Glomerular endothelial cell (primary cell): ENCODE data around the gene SPDYE1. TPM values are rescaled to one million over a fixed set of nuclear protein-coding genes. Genes with fewer than 3 reads are reported as not detected.
"Not testable (repeated sequence)": the region's sequence is repeated elsewhere in the genome, so short reads cannot be mapped to it uniquely, and the experiment has no call there.

ENCODE experiments used
- DNase-seq: peaks from one replicate; pipeline ENCODE4 v3.0.0-alpha.2; 2011; ENCODE audit warnings: low read depth, low spot score; ENCODE audit errors: extremely low read depth
- total RNA-seq: library from RNA; depleted of rRNA; stranded (reverse); fragments of >200 nt; gene quantifications from 2 replicates; pipeline ENCODE4 v1.2.3, GENCODE V29; 2015

The SPDYE1 gene, protein sequence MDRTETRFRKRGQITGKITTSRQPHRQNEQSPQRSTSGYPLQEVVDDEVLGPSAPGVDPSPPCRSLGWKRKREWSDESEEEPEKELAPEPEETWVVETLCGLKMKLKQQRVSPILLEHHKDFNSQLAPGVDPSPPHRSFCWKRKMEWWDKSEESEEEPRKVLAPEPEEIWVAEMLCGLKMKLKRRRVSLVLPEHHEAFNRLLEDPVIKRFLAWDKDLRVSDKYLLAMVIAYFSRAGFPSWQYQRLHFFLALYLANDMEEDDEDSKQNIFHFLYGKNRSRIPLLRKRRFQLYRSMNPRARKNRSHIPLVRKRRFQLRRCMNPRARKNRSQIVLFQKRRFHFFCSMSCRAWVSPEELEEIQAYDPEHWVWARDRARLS
- not detected in 2 replicates for total RNA-seq

DNA sequence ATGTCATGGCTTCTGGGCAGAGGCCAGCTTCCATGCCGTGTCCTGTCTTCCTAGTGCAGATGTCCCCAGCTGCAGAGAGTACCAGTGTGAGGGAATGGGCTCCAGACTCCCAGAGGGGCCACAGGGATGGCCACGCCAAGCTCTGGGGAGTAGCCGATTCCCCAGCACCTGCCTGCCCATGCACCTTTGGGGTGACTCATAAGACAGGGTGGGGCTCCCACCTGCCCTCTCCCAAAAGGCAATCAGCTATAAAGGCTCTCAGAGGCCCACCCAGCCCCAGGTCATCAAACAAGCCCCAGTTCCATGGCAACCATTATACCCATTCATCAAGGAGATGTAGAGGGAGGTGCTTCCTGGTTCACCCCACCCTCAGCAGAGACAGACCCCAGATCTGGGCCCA is at the start of gene SPDYE1:
Gene SPDYE1 (plus strand): TSS at position 366 of the 400 bp plus-strand sequence. CDS start 2,053 bp downstream, outside the sequence.
- not testable (repeated sequence) for DNase-seq

DNA sequence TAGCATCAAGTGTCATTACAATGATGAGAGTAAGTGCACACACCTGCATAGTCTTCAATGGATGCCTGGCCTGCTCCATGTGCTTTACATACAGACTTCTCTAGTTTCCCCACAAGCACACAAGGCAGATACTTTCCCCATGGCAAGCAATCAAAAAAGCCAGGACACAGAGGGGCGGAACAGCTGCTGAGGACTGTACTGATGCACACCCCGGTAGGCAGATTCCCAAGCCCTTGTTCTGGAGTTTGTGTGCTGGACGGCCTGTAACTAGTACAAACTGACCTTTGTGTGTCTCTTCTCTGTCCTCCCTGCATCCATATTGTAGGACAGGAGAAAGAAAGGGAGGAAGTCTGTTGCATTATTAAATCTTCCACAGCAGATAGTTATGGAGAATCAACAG is 45.7 kb upstream of the SPDYE1 start:
- DNase-seq: no peak

DNA sequence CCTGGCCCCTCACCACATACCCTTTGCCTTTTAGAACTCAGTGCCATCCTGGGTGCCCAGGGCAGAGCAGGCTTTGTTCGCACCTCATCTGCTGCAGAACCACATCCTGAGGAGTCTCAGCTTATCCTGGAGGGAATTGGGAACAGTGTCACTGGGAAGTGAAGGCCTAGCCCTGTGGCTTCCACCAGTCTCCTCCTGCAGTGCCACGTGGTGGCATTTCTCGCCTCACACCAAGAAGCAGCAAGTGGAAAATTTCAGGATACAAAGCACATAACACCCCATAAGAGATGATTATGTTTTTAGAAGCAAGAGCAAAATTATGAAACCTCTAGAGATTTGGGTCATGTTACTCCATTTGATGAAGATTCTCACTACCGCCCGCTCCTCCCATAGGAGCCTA is 44.6 kb upstream of the SPDYE1 start:
- no peak for DNase-seq

DNA sequence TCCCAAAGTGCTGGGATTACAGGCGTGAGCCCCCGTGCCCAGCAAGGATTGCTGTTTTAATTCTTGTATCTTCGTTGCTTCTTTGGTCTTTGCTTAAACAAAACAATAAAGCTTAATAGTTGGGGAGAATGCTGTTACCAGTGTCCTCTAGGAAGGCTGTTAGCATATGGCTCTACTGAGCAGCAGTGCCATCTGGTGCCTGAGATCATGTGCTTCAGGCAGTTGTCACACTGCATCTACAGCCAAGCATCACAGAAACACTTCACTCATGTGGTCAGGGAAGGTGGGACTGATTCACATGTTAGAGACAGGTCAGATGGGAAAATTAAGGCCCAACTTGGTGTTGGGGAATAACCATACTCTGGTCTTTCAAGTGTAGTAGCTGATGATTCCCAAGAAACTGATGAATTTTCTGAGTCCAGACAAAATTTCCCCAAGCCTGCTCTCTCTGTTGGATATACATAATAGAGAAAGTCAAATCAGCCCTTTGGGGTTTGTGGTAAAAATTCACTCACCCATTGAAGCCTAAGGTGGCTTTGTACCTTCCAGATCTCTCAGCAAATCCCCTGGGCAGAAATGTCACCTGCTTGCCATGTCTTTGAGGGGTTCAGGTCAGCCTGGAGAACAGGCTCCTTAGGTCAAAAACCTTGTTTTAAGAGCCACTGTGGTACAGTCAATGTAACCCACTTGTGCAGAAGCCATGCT is 43.0 kb upstream of the SPDYE1 start:
- DNase-seq: no peak

DNA sequence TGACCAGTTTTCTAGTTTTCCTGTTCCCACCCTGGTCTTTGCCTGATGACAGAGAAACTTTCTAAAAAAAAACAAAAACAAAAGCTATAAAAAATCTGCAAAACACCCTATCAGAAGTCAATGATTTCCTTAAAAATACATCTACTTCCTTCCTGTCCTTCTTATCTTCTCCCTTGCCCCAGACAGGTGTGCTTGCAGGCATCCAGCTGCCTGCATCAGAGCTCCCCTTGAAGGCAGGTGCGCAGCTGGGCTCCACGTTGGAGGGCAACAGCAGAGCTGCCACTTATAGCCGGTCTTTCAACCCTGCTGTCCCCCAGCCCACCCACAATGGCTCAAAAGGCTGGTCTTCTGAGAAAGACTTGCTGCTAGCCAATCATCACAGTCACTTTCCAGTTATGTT is 41.7 kb upstream of the SPDYE1 start:
- no peak for DNase-seq

DNA sequence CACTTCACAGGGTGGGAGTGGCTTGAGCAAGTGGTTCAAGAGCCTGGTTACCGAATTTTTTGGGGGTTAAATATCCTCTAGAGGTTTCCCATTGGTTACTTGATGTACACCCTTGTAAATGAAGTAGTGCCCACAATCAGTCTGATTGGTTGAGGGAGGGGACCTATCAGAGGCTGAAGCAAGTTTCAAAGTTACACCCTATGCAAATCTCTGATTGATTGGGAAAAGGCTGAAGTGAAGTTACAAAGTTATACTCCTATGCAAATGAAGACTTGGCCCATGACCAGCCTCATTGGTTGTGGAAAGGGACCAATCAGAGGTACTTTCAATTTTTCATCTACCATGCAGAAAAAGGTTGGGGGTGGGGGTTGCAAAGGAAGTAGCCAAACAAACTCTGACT is 36.8 kb upstream of the SPDYE1 start:
- no peak for DNase-seq

DNA sequence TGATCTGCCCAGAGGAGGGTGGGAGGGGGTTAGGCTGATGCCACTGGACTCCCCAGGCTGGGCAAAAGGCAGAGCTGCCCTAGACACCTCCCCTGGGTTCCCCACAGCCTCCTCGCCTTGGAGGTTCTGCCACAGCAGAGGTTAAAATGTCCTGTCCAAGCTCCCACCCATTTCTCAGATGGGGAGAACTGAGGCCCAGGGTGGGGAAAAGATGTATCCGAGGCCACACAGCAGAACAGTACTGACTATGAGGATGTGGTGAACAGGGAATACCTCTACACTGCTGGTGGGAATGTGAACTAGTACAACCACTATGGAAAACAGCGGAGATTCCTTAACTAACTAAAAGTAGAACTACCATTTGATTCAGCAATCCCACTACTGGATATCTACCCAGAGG is 31.3 kb upstream of the SPDYE1 start:
- DNase-seq: not testable (repeated sequence)

DNA sequence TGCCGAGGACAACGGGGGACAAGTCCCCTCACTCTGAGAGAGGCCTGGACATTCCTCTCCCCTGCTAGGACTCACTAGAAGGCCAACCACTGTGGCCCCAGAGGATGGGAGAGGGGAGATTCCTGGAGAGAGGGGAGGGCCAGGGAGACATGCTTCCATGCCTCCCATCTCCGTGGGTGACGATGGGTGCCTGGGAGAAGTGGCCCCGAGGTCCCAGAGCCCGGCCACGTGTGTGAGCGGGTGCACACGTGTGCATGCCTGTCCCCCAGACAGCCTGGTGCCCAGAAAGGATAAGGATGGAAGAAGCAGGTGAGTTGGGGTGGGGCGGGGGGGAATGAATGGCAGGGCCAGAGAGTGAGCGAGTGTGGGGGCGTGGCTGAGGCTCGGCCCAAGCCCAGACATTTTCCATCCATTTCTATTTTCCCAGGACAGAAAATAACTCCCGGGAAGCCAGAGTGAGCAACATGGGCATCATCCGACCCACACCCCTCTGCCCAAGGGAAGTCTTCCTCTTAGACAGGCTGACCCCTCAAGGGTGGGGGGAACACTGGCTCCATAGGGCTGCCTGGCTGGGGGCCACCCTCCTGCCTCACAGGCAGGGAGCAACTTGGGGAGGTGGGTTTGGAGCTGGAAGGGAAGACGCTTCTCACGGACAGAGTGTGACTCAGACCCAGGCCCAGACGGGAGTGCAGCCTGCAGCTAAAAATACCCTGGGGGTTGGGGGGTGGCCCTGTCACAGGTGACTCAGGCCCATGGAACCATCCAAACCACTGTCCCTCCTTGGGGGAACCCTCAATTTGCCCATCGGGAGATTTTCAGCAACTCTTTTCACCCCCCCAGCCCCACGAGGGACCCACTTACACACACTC is 29.3 kb upstream of the SPDYE1 start:
- DNase-seq: not testable (repeated sequence)

DNA sequence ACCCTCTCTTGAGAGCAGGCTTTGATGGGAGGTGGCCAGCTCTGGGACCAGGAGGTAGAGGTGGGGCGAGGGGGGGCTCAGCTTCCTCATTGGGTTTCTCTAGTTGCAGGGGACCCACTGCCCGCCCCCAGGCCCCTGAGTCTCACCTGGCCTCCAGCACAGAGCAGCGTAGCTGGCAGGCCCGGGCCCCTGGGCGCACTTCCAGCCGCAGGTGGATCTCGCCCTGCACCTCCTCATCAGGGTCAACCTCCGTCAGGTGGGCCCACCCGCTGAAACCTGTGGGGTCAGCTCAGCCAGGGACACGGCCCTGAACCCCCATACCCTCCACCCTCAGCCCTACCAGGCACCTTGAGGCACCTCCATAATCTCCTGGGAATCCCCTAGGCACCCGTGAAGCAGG is 28.1 kb upstream of the SPDYE1 start:
- not testable (repeated sequence) for DNase-seq

DNA sequence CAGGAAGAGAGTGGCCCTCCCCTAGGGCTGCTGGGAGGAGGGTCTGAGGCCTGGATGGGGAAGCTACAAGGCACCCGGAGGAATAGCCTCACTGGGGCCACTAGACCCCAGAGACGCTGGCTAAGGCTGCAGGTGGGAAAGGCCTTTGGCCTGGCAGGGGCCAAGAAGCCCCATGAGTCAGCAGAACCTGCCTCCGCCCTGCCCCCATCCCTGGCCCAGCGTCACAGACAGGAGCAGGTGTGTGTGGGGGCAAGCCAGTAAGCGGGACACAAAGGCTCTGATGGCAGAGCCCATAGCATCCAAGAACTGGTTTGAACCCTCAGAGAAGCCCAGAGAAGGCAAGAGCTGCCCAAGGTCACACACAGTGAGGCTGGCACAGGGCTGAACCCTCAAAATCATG is 27.0 kb upstream of the SPDYE1 start:
- DNase-seq: not testable (repeated sequence)

DNA sequence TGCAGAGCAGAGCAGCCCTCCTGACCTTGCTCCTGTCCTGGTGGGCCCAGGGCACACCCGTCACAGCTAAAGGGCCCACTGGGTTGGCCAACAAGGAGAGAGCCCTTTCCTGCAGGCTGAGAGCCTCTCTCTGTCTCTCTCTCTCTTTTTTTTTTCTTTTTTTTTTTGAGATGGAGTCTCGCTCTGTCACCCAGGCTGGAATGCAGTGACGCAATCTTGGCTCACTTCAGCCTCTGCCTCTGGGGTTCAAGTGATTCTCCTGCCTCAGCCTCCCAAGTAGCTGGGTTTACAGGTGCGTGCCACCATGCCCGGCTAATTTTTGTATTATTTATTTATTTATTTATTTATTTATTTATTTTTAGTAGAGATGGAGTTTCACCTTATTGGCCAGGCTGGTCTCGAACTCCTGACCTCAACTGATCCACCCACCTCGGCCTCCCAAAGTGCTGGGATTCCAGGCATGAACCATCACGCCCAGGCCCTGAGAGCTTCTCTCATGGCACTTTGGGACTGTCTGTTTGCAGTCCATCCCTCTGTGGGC is 23.6 kb upstream of the SPDYE1 start:
- DNase-seq: not testable (repeated sequence)

DNA sequence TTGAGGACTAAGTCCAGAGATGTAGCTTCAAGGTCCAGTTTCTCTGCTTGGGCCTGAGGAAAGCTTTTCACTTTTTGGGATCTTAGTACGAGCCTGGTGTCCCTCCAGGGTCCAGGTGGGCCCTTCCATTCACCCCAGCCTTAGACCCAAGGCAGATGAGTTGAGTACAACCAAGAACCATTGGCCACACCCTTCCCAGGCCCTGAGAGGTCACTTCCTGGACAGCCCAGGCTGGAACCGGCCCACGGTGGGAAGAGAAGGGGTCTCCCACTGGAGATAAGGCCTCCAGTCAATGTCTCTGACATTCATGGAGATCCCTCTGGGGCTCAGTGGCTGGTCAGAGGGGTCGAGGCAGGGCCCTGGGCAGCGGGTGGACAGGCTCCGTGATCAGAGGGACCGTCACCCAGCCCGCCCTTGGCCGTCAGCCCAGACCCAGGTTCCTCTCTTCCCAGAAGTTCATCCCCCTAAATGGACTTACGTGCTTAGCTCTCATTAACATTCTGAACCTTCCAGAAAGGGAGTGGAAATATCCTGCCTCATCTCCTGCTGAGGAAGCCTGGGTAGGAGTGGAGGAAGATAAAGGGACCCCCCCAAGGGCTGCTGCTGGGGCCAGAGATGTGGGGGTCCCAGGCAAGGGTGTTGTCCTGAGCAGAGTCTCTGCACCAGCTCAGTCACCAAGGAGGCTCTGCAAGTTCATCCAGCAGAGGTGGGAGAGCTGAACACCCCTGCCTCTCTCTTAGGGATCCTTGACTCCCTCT is 22.8 kb upstream of the SPDYE1 start:
- not testable (repeated sequence) for DNase-seq

DNA sequence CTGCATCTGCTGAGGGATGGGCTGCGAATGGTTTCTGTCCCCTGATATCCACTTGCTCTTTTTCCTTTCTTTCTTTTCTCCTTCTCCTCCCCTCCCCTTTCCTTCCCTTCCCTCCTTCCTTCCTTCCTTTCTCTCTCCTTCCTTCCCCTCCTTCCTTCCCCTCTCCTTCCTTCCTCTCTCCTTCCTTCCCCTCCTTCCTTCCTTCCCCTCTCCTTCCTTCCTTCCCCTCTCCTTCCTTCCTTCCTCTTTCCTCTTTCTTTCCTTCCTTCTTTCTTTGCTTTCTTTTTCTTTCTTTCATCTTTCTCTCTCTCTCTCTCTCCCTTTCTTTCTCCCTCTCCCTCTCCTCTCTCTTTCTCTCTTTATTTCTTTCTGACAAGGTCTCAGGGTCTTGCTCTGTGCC is 20.2 kb upstream of the SPDYE1 start:
- no peak for DNase-seq

DNA sequence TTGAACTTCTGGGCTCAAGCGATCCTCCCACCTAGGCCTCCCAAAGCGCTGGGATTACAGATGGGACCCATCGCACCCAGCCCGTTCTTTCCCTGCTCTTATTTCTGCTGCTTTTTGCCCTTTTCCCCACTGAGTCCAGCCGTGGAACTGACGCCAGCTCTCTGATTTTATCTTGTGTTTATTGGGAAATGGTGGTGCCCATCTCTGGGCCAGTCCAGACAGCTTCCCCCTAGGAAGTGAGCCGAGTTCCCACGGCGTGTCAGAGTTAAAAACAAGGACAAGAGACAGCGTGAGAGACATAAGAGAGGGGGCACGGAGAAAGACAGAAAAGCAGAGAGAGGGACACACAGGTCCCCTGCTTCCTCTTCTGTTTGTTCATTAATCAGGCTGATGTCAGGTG is 19.6 kb upstream of the SPDYE1 start:
- not testable (repeated sequence) for DNase-seq

DNA sequence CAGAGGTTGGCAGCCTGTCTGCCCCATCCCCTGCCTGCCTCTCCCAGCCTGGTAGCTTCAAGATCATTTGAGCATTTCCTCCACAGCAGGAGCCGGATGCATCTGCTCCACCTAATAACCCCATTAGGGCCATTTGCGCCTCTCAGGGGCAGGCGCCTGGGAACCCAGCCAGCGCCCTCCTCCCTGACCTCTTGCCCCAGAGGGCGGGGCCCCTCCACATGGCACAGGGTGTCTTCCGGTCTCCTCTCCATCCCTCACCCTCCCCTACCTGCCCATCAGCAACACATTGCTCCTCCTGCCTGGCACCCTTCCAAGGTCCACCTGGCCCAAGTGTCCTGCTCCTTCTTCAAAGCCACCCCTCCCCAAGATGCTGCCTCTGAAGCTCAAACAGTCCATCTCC is 14.8 kb upstream of the SPDYE1 start:
- not testable (repeated sequence) for DNase-seq

DNA sequence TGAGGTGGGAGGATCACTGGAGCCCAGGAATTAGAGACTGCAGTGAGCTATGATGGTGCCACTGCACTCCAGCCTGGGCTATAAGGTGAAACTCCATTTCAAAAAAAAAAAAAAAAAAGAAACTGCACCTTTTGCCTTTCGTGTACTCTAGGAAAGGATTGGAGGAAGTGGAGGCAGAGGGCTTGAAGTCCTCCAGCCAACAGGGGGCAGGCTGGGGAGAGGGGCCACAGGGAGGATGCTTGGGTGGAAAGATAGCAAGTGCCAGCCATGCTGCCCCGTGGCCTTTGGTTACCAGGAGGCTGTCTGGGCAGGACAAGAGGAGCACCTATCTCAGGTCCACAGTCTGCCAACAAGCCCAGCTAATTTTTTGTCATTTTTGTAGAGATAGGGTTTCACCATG is 14.0 kb upstream of the SPDYE1 start:
- not testable (repeated sequence) for DNase-seq

DNA sequence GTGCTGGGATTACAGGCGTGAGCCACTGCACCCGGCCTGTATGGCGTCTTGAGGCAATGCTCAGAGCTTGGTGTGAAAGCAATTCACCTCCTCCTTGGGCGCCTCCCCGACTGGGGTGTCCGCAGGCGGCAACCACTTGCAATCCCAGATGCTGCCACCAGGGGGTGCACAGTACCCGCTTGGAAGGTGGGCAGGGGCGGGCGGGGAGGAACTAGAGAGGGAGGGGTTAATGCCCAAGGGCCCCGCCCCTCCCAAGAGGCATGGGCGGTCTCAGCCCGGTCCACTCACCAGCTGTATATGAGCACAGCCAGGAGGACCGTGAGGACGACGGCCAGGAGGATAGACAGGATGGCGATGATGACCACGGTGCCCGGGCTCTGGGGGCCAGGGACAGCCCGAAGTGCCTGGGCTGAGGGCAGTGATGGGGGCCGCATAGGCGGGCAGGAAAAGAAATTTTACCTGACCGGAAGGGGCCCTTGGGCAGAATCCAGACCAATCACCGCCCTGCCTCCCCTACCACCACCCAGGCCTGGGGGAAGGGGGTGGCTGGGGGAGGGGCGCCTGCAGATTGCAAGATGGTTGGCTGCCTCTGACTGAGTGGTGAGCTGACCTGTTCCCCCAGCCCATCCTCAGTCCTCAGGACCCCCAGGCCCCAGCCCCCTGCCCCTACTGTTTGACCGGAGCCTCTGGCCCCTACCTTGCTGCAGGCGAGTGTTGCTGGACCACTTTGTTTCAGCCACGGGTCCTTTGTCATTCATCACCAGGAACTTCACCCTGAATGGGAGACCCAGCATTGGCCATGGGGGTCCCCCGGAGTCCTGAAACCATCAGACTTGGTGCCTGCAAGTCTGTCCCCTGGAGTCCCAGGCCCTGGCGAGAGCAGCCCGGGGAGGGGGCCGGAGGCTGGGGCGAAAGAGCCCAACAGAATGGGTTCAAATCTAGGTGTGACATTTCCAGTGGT is 11.5 kb upstream of the SPDYE1 start:
- DNase-seq: peak; percentile 5

DNA sequence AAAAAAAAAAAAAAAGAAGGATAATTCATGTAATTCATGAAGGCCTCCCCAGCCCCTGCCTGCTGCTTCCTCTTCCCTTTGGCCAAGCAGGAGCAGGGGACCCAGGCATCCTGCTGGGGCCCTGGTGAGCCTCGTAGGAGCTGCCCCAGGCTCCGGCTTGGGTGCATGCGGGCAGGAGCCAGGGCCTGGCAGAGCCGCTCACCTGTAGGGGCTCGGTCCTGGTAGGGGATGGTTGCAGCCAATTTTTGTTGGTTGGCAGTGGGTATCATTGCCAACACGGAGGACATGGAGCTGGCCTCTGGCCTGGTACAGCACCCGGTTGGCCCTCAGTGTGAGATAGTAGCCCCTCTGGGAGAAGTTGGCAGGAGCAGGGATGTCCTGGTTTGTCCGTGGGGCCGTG is 10.2 kb upstream of the SPDYE1 start:
- DNase-seq: not testable (repeated sequence)

DNA sequence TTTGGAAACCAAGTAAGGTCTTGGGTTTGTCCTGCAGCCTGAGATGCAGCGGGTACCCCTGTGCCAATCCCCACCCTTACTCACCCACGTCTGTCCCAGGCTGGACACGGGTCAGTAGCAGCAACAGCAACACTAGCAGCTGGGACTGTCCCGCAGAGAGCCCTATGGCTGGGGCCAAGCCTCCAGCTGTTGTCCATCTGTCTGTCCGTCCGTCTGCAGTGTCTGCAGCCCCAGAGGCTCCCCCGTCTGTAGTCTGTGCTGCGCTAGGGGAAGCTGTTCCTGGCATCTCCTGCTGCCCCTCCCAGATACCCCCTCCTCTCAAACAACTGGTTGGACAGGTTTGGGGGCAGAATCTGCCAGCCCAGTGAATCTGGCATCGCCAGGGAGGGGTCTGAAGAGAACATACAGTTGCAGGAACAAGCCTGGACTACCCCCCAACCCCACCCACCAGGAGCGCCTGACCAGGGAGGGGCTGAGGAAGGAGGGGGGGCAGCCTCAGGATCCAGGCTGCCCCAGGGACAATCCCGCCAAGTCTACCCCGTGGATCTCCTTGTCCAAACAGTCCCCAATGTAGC is 7.6 kb upstream of the SPDYE1 start:
- DNase-seq: not testable (repeated sequence)
